ENCODE measurements around the gene GPR37L1.

GPR37L1 gene

GRCh38 chr1:202122639-202123335, at the start of gene GPR37L1:
TSS of gene GPR37L1 (plus strand) at chr1:202122917. CDS start at chr1:202122964, 47 bp downstream.
- no peak for DNase-seq (ENCODE audit: low read depth)

- no peak for DNase-seq (ENCODE audit: low read depth)
These were observed 49.5 kb upstream of the GPR37L1 start for GRCh38 chr1:202073206-202073605.

GRCh38 chr1:202074985-202075384, 47.7 kb upstream of the GPR37L1 start:
- DNase-seq (ENCODE audit: low read depth), result no peak

GRCh38 chr1:202075389-202075788, 47.3 kb upstream of the GPR37L1 start:
- no peak for DNase-seq (ENCODE audit: low read depth)

- DNase-seq (ENCODE audit: low read depth), result no peak
These were observed 46.6 kb upstream of the GPR37L1 start for GRCh38 chr1:202076050-202076511.

GRCh38 chr1:202078241-202078640, 44.5 kb upstream of the GPR37L1 start:
- DNase-seq (ENCODE audit: low read depth), result no peak

GRCh38 chr1:202081992-202082391, 40.7 kb upstream of the GPR37L1 start:
- no peak for DNase-seq (ENCODE audit: low read depth)

GRCh38 chr1:202084791-202085681, 37.7 kb upstream of the GPR37L1 start:
- no peak for DNase-seq (ENCODE audit: low read depth)

GRCh38 chr1:202085682-202086373, 36.9 kb upstream of the GPR37L1 start:
- no peak for DNase-seq (ENCODE audit: low read depth)

GRCh38 chr1:202086579-202087350, 36.0 kb upstream of the GPR37L1 start:
- DNase-seq (ENCODE audit: low read depth), result no peak

- no peak for DNase-seq (ENCODE audit: low read depth)
These were observed 34.5 kb upstream of the GPR37L1 start for GRCh38 chr1:202088206-202088605.

GRCh38 chr1:202090994-202091393, 31.7 kb upstream of the GPR37L1 start:
- DNase-seq (ENCODE audit: low read depth), result no peak

- no peak for DNase-seq (ENCODE audit: low read depth)
These were observed 28.9 kb upstream of the GPR37L1 start for GRCh38 chr1:202093858-202094257.

GRCh38 chr1:202101184-202101583, 21.5 kb upstream of the GPR37L1 start:
- DNase-seq (ENCODE audit: low read depth), result no peak

- no peak for DNase-seq (ENCODE audit: low read depth)
These were observed 18.6 kb upstream of the GPR37L1 start for GRCh38 chr1:202104073-202104472.

- DNase-seq (ENCODE audit: low read depth), result no peak
These were observed 17.0 kb upstream of the GPR37L1 start for GRCh38 chr1:202105571-202106339.

GRCh38 chr1:202106340-202107254, 16.1 kb upstream of the GPR37L1 start:
- DNase-seq (ENCODE audit: low read depth), result no peak

GRCh38 chr1:202107321-202107761, 15.4 kb upstream of the GPR37L1 start:
- no peak for DNase-seq (ENCODE audit: low read depth)

GRCh38 chr1:202107801-202108731, 14.7 kb upstream of the GPR37L1 start:
- no peak for DNase-seq (ENCODE audit: low read depth)
